Neural progenitor cell (in vitro differentiated cells): ENCODE results near the gene VAMP7.

Source experiments
- EZH2phosphoT487 ChIP-seq: fragments of 200-600 bp; sonication (generic); IDR thresholded peaks from 2 replicates; pipeline ENCODE4 v1.6.1; 2017; ENCODE audit warnings: antibody characterized with exemption
- TF ChIP-seq, protein P1 (sequence below): fragments of 200-600 bp; sonication (generic); IDR thresholded peaks from 2 replicates; pipeline ENCODE4 v1.5.1; 2017; ENCODE audit warnings: antibody characterized with exemption, mild to moderate bottlenecking

- TF ChIP-seq, protein P1, sequence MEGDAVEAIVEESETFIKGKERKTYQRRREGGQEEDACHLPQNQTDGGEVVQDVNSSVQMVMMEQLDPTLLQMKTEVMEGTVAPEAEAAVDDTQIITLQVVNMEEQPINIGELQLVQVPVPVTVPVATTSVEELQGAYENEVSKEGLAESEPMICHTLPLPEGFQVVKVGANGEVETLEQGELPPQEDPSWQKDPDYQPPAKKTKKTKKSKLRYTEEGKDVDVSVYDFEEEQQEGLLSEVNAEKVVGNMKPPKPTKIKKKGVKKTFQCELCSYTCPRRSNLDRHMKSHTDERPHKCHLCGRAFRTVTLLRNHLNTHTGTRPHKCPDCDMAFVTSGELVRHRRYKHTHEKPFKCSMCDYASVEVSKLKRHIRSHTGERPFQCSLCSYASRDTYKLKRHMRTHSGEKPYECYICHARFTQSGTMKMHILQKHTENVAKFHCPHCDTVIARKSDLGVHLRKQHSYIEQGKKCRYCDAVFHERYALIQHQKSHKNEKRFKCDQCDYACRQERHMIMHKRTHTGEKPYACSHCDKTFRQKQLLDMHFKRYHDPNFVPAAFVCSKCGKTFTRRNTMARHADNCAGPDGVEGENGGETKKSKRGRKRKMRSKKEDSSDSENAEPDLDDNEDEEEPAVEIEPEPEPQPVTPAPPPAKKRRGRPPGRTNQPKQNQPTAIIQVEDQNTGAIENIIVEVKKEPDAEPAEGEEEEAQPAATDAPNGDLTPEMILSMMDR: no peak
- TF ChIP-seq EZH2phosphoT487: no peak
These were observed 6.4 kb upstream of the VAMP7 start for GRCh38 chrX:155874571-155875244.
